ENCODE data around the gene RPS19BP1.
"Not testable (repeated sequence)": the region's sequence is repeated elsewhere in the genome, so short reads cannot be mapped to it uniquely, and the experiment has no call there.

The RPS19BP1 gene

DNA sequence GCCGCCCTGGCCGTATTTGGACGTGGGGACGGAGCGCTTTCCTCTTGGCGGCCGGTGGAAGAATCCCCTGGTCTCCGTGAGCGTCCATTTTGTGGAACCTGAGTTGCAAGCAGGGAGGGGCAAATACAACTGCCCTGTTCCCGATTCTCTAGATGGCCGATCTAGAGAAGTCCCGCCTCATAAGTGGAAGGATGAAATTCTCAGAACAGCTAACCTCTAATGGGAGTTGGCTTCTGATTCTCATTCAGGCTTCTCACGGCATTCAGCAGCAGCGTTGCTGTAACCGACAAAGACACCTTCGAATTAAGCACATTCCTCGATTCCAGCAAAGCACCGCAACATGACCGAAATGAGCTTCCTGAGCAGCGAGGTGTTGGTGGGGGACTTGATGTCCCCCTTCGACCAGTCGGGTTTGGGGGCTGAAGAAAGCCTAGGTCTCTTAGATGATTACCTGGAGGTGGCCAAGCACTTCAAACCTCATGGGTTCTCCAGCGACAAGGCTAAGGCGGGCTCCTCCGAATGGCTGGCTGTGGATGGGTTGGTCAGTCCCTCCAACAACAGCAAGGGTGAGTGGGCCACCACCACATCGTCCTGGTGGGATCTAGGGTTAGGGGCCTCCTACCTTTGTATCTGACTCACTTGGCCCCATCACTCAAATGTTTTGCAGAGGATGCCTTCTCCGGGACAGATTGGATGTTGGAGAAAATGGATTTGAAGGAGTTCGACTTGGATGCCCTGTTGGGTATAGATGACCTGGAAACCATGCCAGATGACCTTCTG, 11.3 kb downstream of the RPS19BP1 start:
- not testable (repeated sequence) for H3K9me3 ChIP-seq (ENCODE audit: insufficient read depth, low read length); H2AFZ ChIP-seq (ENCODE audit: low read depth, low read length, severe bottlenecking); H3K27me3 ChIP-seq (ENCODE audit: low read length); H3K9me2 ChIP-seq (replicated peaks; ENCODE audit: insufficient read depth, low read length)
- Histone ChIP-seq H3K27ac (ENCODE audit: low read depth, low read length) (peak overlapping the region; percentile 90), H3K79me2 (ENCODE audit: insufficient read depth, low read length) (peaks cover 38% of the 10 kb centered on the region), H3K4me2 (ENCODE audit: low read depth, low read length, poor library complexity, severe bottlenecking) (peak overlapping the region; percentile 64), H3F3A (ENCODE audit: insufficient read depth) (peaks cover 80% of the 10 kb centered on the region), H3K9ac (ENCODE audit: low read length) (peak overlapping the region; percentile 99), H3K36me3 (ENCODE audit: low read length) (peaks cover 19% of the 10 kb centered on the region), H3K4me3 (ENCODE audit: insufficient read depth, low read length, poor library complexity, severe bottlenecking) (peak overlapping the region; percentile 87), H4K20me1 (ENCODE audit: low read depth, low read length) (peaks cover 11% of the 10 kb centered on the region; the same call in 1 of the 2 replicates)

DNA sequence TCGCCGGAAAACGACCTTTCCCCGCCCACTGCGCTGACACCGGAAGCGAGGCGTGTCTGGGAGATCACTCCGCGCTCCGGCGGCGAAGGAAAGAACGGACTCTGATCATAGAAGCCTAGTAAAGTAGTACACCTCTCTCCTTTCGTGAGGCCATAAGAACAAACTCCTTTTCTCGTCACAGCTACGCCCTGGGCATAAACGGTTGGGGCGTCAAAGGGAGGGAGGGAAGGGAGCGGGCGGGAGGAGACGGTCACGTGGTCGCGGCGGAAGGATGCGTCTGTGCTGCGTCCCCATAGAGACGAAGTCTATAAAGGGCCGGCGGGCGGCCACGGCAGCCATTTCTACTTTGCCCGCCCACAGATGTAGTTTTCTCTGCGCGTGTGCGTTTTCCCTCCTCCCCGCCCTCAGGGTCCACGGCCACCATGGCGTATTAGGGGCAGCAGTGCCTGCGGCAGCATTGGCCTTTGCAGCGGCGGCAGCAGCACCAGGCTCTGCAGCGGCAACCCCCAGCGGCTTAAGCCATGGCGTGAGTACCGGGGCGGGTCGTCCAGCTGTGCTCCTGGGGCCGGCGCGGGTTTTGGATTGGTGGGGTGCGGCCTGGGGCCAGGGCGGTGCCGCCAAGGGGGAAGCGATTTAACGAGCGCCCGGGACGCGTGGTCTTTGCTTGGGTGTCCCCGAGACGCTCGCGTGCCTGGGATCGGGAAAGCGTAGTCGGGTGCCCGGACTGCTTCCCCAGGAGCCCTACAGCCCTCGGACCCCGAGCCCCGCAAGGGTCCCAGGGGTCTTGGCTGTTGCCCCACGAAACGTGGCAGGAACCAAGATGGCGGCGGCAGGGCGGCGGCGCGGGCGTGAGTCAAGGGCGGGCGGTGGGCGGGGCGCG, 12.1 kb downstream of the RPS19BP1 start, which contains the start of gene ATF4:
TSS of gene ATF4 (plus strand) at position 337 of the 880 bp plus-strand sequence. CDS start 884 bp downstream, outside the sequence.
- H3K4me3 ChIP-seq (ENCODE audit: insufficient read depth, low read length, poor library complexity, severe bottlenecking): peak within 1 kb of the TSS; percentile 87
- H3K36me3 ChIP-seq (ENCODE audit: low read length): peaks cover 19% of the 10 kb centered on the region
- TF ChIP-seq, protein P1, sequence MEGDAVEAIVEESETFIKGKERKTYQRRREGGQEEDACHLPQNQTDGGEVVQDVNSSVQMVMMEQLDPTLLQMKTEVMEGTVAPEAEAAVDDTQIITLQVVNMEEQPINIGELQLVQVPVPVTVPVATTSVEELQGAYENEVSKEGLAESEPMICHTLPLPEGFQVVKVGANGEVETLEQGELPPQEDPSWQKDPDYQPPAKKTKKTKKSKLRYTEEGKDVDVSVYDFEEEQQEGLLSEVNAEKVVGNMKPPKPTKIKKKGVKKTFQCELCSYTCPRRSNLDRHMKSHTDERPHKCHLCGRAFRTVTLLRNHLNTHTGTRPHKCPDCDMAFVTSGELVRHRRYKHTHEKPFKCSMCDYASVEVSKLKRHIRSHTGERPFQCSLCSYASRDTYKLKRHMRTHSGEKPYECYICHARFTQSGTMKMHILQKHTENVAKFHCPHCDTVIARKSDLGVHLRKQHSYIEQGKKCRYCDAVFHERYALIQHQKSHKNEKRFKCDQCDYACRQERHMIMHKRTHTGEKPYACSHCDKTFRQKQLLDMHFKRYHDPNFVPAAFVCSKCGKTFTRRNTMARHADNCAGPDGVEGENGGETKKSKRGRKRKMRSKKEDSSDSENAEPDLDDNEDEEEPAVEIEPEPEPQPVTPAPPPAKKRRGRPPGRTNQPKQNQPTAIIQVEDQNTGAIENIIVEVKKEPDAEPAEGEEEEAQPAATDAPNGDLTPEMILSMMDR (IDR thresholded peaks at IDR 0.05; ENCODE audit: insufficient read depth, low read length, poor library complexity, severe bottlenecking): no peak
- TF ChIP-seq EZH2phosphoT487 (conservative IDR thresholded peaks at IDR 0.05; ENCODE audit: low read length): no peak
- H2AFZ ChIP-seq (ENCODE audit: low read depth, low read length, severe bottlenecking): peak within 1 kb of the TSS; percentile 73
- H3K9me3 ChIP-seq (ENCODE audit: insufficient read depth, low read length): no peaks in the 10 kb centered on the region
- H3K27me3 ChIP-seq (ENCODE audit: low read length): no peaks in the 10 kb centered on the region
- peaks cover 71% of the 10 kb centered on the region for H3F3A ChIP-seq (ENCODE audit: insufficient read depth)
- peak within 1 kb of the TSS; percentile 68 for H3K4me2 ChIP-seq (ENCODE audit: low read depth, low read length, poor library complexity, severe bottlenecking)
- H3K79me2 ChIP-seq (ENCODE audit: insufficient read depth, low read length): peaks cover 38% of the 10 kb centered on the region
- H3K9ac ChIP-seq (ENCODE audit: low read length): peak within 1 kb of the TSS; percentile 99
- peak within 1 kb of the TSS; percentile 90 for H3K27ac ChIP-seq (ENCODE audit: low read depth, low read length)
- H4K20me1 ChIP-seq (ENCODE audit: low read depth, low read length): peaks cover 11% of the 10 kb centered on the region; the same call in 1 of the 2 replicates
- H3K9me2 ChIP-seq (replicated peaks; ENCODE audit: insufficient read depth, low read length): no peaks in the 10 kb centered on the region

DNA sequence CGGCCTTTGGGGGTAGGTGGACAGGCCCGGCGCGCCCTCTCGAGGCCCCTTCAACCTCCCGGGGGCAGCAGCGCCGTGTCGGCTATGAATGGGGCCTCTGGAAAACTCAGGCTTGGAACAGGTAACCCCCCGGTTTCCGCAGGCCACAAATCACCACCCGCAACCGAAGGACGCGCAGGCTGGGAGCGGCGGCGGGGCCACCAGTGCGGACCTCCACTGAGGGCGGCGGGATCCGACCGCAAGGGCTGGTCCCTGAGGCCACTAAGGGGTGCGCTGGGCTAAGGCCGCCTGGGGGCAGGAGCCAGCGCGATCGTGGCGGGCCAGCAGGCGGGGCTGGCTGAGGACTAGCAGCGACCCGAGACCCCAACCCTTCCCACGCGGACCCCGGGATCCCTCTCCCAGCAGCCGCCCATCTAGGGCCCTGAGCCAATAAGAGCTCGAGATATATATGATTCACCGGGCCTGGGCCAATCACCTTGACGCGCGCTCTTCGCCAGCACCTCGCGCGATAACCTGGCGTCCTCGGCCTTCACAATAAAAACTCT, 12.8 kb downstream of the RPS19BP1 start:
- Histone ChIP-seq H3K9me2 (replicated peaks; ENCODE audit: insufficient read depth, low read length) (no peaks in the 10 kb centered on the region), H3K27me3 (ENCODE audit: low read length) (no peaks in the 10 kb centered on the region), H3K9me3 (ENCODE audit: insufficient read depth, low read length) (no peaks in the 10 kb centered on the region), H3K36me3 (ENCODE audit: low read length) (peaks cover 23% of the 10 kb centered on the region), H3K4me2 (ENCODE audit: low read depth, low read length, poor library complexity, severe bottlenecking) (peak overlapping the region; percentile 68), H4K20me1 (ENCODE audit: low read depth, low read length) (peaks cover 11% of the 10 kb centered on the region; the same call in 1 of the 2 replicates), H3K79me2 (ENCODE audit: insufficient read depth, low read length) (peaks cover 40% of the 10 kb centered on the region), H3K27ac (ENCODE audit: low read depth, low read length) (peak overlapping the region; percentile 90), H3K4me3 (ENCODE audit: insufficient read depth, low read length, poor library complexity, severe bottlenecking) (peak overlapping the region; percentile 87), H3F3A (ENCODE audit: insufficient read depth) (peaks cover 64% of the 10 kb centered on the region), H2AFZ (ENCODE audit: low read depth, low read length, severe bottlenecking) (no peak overlapping the region), H3K9ac (ENCODE audit: low read length) (peak overlapping the region; percentile 99)
- TF ChIP-seq EZH2phosphoT487 (conservative IDR thresholded peaks at IDR 0.05; ENCODE audit: low read length): no peak
- TF ChIP-seq, protein P1 (IDR thresholded peaks at IDR 0.05; ENCODE audit: insufficient read depth, low read length, poor library complexity, severe bottlenecking): peak; percentile 41
